K562 (cell line): ENCODE data around the gene FBN3. TPM values are rescaled to one million over a fixed set of nuclear protein-coding genes. Genes with fewer than 3 reads are reported as not detected.
A peak's percentile ranks its signal among the peaks of the same experiment; 100 is the strongest.

Experiments
- FOXA1 ChIP-seq: fragments of 450-650 bp; IDR thresholded peaks from 2 replicates; pipeline ENCODE4 v1.6.1; 2016; ENCODE audit warnings: mild to moderate bottlenecking, borderline replicate concordance
- HDAC6 ChIP-seq: IDR thresholded peaks from 2 replicates; pipeline ENCODE4 v1.6.1; 2012; ENCODE audit warnings: low read depth, mild to moderate bottlenecking, control low read depth, inconsistent platforms, low read length, moderate library complexity
- KDM1A ChIP-seq, 2 experiments: fragments of 450-650 bp; IDR thresholded peaks; 2 replicates each; pipeline ENCODE4 v1.6.1; 2016; ENCODE audit warnings: mild to moderate bottlenecking in 2 of 2
- KLF6 ChIP-seq: fragments of 250-450 bp; sonication (Bioruptor Pico); IDR thresholded peaks from 2 replicates; pipeline ENCODE4 v1.4.0; 2020; ENCODE audit warnings: mild to moderate bottlenecking, moderate library complexity, borderline replicate concordance
- LEF1 ChIP-seq: fragments of 450-650 bp; IDR thresholded peaks from 2 replicates; pipeline ENCODE4 v1.6.1; 2016; ENCODE audit warnings: mild to moderate bottlenecking
- PHB ChIP-seq: fragments of 250-450 bp; sonication (Bioruptor Pico); IDR thresholded peaks from 2 replicates; pipeline ENCODE4 v1.5.0; 2021
- RBM17 ChIP-seq: fragments of 200-400 bp; formaldehyde crosslinking; IDR thresholded peaks from 2 replicates; pipeline ENCODE4 v1.6.1; 2017; ENCODE audit warnings: low read depth, mild to moderate bottlenecking, low read length, borderline replicate concordance
- RBM22 ChIP-seq: fragments of 200-400 bp; formaldehyde crosslinking; IDR thresholded peaks from 2 replicates; pipeline ENCODE4 v1.6.1; 2018; ENCODE audit warnings: low read length, low read depth; ENCODE audit not compliant: poor library complexity, severe bottlenecking
- ZBTB43 ChIP-seq: sonication (generic); formaldehyde crosslinking; IDR thresholded peaks from 2 replicates; pipeline ENCODE4 v1.8.0; 2023; ENCODE audit warnings: mild to moderate bottlenecking, missing genetic modification reagents
- ZBTB49 ChIP-seq: sonication (generic); formaldehyde crosslinking; IDR thresholded peaks from 2 replicates; pipeline ENCODE4 v1.8.0; 2022; ENCODE audit warnings: missing genetic modification reagents, mild to moderate bottlenecking, borderline replicate concordance
- ZNF277 ChIP-seq: fragments of 250-450 bp; sonication (Bioruptor Pico); IDR thresholded peaks from 2 replicates; pipeline ENCODE4 v1.8.0; 2022; ENCODE audit warnings: inconsistent platforms, mild to moderate bottlenecking, moderate library complexity, borderline replicate concordance
- ZNF407 ChIP-seq: fragments of 450-650 bp; IDR thresholded peaks from 2 replicates; pipeline ENCODE4 v1.6.1; 2016; ENCODE audit warnings: low read depth
- ZNF431 ChIP-seq: sonication (generic); formaldehyde crosslinking; IDR thresholded peaks from 2 replicates; pipeline ENCODE4 v1.8.0; 2022; ENCODE audit warnings: mild to moderate bottlenecking, missing genetic modification reagents
- ZNF696 ChIP-seq: fragments of 250-450 bp; sonication (Bioruptor Pico); conservative IDR thresholded peaks from 2 replicates; pipeline ENCODE4 v1.4.0; 2020; ENCODE audit warnings: mild to moderate bottlenecking, moderate library complexity
- polyA plus RNA-seq, 8 experiments: library from polyadenylated mRNA; depleted of rRNA in 4 of 8; stranded (reverse) in 5 of 8; unstranded in 3 of 8; fragments of >200 nt; fragmentation: Nextera tagmentation in 2 of 8; fragmentation: Illumina TruSeq in 1 of 8; extraction: Ambion mirVana in 2 of 8; extraction: Trizol in 1 of 8; gene quantifications; 2 replicates each; pipeline versions ENCODE4 v1.2.1 to v1.2.3, GENCODE V29; 2011 to 2014; ENCODE audit warnings: inconsistent platforms in 1 of 8, missing spikeins in 1 of 8
- total RNA-seq, 7 experiments: library from RNA; depleted of rRNA in 6 of 7; stranded (reverse); fragments of >200 nt in 6 of 7; fragmentation: Illumina TruSeq in 2 of 7; extraction: Trizol in 2 of 7; gene quantifications; 2 replicates each; pipeline versions ENCODE4 v1.2.1 to v1.2.3, GENCODE V29; 2011 to 2021; ENCODE audit warnings: low replicate concordance in 1 of 7

The FBN3 gene
- total and polyA plus RNA-seq, 9 of the 15 experiments (the other 6 are each of a cell fraction or from before 2014, with no cell fraction given): under 0.01 to 0.29 (median 0.01) TPM; not detected in 4

- no peak for TF ChIP-seq HDAC6
- TF ChIP-seq ZBTB49: no peak
- no peak for TF ChIP-seq ZNF431 (CRISPR knock-in tag)
- peak in 1 of 2 experiments; percentile 34; a peak in 2 of 4 replicates for TF ChIP-seq KDM1A (IDR thresholded peaks at IDR 0.05)
- TF ChIP-seq LEF1: no peak
- TF ChIP-seq ZNF696 (CRISPR knock-in tag): no peak
- no peak for TF ChIP-seq FOXA1
- no peak for TF ChIP-seq KLF6 (CRISPR knock-in tag)
- TF ChIP-seq ZNF277 (CRISPR knock-in tag): no peak
- no peak for TF ChIP-seq RBM17
- no peak for TF ChIP-seq RBM22
- no peak for TF ChIP-seq PHB
- no peak for TF ChIP-seq ZBTB43 (CRISPR knock-in tag)
- TF ChIP-seq ZNF407: no peak
Measured at GRCh38 chr19:8057545-8058270, 91.7 kb downstream of the FBN3 start (continued).
